Subcutaneous adipose tissue (tissue), 4 donors: ENCODE results near the gene NXNL1. TPM values are rescaled to one million over a fixed set of nuclear protein-coding genes. Genes with fewer than 3 reads are reported as not detected.

Source experiments
- CTCF ChIP-seq: fragments of 450-650 bp; IDR thresholded peaks from one replicate; pipeline ENCODE4 v1.5.1; 2016; ENCODE audit warnings: low read depth, mild to moderate bottlenecking, control low read depth, antibody characterized with exemption, moderate library complexity
- total RNA-seq, 4 donors: library from RNA; depleted of rRNA; stranded (reverse); fragments of >200 nt; gene quantifications; one replicate each; pipeline ENCODE4 v1.1.0, GENCODE V29; 2016

Gene NXNL1
- total RNA-seq, 4 donors from 2014 or later: 1.3 to 2.1 TPM; not detected in 2

- TF ChIP-seq CTCF: no peak
Measured at GRCh38 chr19:17489392-17490030, 28.8 kb upstream of the NXNL1 start.

- no peak for TF ChIP-seq CTCF
Measured at GRCh38 chr19:17488593-17489391, 28.1 kb upstream of the NXNL1 start.

- no peak for TF ChIP-seq CTCF
Measured at GRCh38 chr19:17487284-17488121, 26.8 kb upstream of the NXNL1 start.

GRCh38 chr19:17486545-17487240 lies 26.0 kb upstream of the NXNL1 start:
- no peak for TF ChIP-seq CTCF

- TF ChIP-seq CTCF: no peak
Measured at GRCh38 chr19:17484520-17485185, 23.9 kb upstream of the NXNL1 start.

GRCh38 chr19:17483605-17484002 lies 22.9 kb upstream of the NXNL1 start:
- TF ChIP-seq CTCF: no peak
